ENCODE results near the gene ZBTB20. TPM values are rescaled to one million over a fixed set of nuclear protein-coding genes. Genes with fewer than 3 reads are reported as not detected.

Gene ZBTB20
- total RNA-seq, 1 donor from 2014 or later = 3.9 TPM

GRCh38 chr3:114939920-114940319, 207.2 kb downstream of the ZBTB20 start:
- TF ChIP-seq CTCF (IDR thresholded peaks at IDR 0.05; ENCODE audit: insufficient read depth, low read length, severe bottlenecking) = no peak
- H3K4me3 ChIP-seq (ENCODE audit: low read depth, low read length) = no peak overlapping the region
- DNase-seq (ENCODE audit: low read depth) (no peak), FAIRE-seq (no peak)
- H3K36me3 ChIP-seq (ENCODE audit: control insufficient read depth, insufficient read depth, low read length) = no peaks in the 10 kb centered on the region
- H3K27me3 ChIP-seq (ENCODE audit: control insufficient read depth, insufficient read depth, low read length) = no peaks in the 10 kb centered on the region

GRCh38 chr3:114933407-114933806, 213.7 kb downstream of the ZBTB20 start:
- DNase-seq (ENCODE audit: low read depth) (no peak), FAIRE-seq (peak; percentile 7)
- TF ChIP-seq CTCF (IDR thresholded peaks at IDR 0.05; ENCODE audit: insufficient read depth, low read length, severe bottlenecking) = no peak
- Histone ChIP-seq H3K36me3 (ENCODE audit: control insufficient read depth, insufficient read depth, low read length) (no peaks in the 10 kb centered on the region), H3K27me3 (ENCODE audit: control insufficient read depth, insufficient read depth, low read length) (no peaks in the 10 kb centered on the region), H3K4me3 (ENCODE audit: low read depth, low read length) (no peak overlapping the region)

- TF ChIP-seq CTCF (IDR thresholded peaks at IDR 0.05; ENCODE audit: insufficient read depth, low read length, severe bottlenecking) = no peak
- peak; percentile 4 for DNase-seq (ENCODE audit: low read depth)
- Histone ChIP-seq H3K27me3 (ENCODE audit: control insufficient read depth, insufficient read depth, low read length) (no peaks in the 10 kb centered on the region), H3K4me3 (ENCODE audit: low read depth, low read length) (no peak overlapping the region), H3K36me3 (ENCODE audit: control insufficient read depth, insufficient read depth, low read length) (no peaks in the 10 kb centered on the region)
- no peak for FAIRE-seq
Observed at GRCh38 chr3:114929971-114930732, 216.9 kb downstream of the ZBTB20 start.

- H3K27me3 ChIP-seq (ENCODE audit: control insufficient read depth, insufficient read depth, low read length) = no peaks in the 10 kb centered on the region
- H3K4me3 ChIP-seq (ENCODE audit: low read depth, low read length) = no peak overlapping the region
- TF ChIP-seq CTCF (IDR thresholded peaks at IDR 0.05; ENCODE audit: insufficient read depth, low read length, severe bottlenecking) = no peak
- DNase-seq (ENCODE audit: low read depth) (peak; percentile 10), FAIRE-seq (no peak)
- H3K36me3 ChIP-seq (ENCODE audit: control insufficient read depth, insufficient read depth, low read length) = no peaks in the 10 kb centered on the region
Observed at GRCh38 chr3:114928989-114929640, 218.0 kb downstream of the ZBTB20 start.

- DNase-seq (ENCODE audit: low read depth) (no peak), FAIRE-seq (no peak)
- TF ChIP-seq CTCF (IDR thresholded peaks at IDR 0.05; ENCODE audit: insufficient read depth, low read length, severe bottlenecking) = no peak
- Histone ChIP-seq H3K36me3 (ENCODE audit: control insufficient read depth, insufficient read depth, low read length) (no peaks in the 10 kb centered on the region), H3K4me3 (ENCODE audit: low read depth, low read length) (no peak overlapping the region), H3K27me3 (ENCODE audit: control insufficient read depth, insufficient read depth, low read length) (no peaks in the 10 kb centered on the region)
Observed at GRCh38 chr3:114904633-114905032, 242.5 kb downstream of the ZBTB20 start.
